Sigmoid colon (tissue), 4 donors: ENCODE data around the gene TRIO.

Experiments
- CTCF ChIP-seq, 4 experiments: fragments of 450-650 bp in 3 of 4; fragments of 200-600 bp in 1 of 4; IDR thresholded peaks; one replicate each; pipeline ENCODE4 v1.5.1; 2016 to 2019; ENCODE audit warnings: antibody characterized with exemption in 4 of 4, mild to moderate bottlenecking in 3 of 4, moderate library complexity in 2 of 4
- EP300 ChIP-seq, 4 donors: sonication (generic); formaldehyde crosslinking; IDR thresholded peaks; one replicate each; pipeline ENCODE4 v1.6.1; 2017; ENCODE audit warnings: antibody characterized with exemption in 4 of 4
- POLR2A ChIP-seq, 2 donors: fragments of 450-650 bp; IDR thresholded peaks; one replicate each; pipeline ENCODE4 v1.6.1; 2016; ENCODE audit warnings: antibody characterized with exemption in 2 of 2, mild to moderate bottlenecking in 2 of 2, moderate library complexity in 2 of 2
- POLR2AphosphoS5 ChIP-seq, 4 donors: sonication (generic); formaldehyde crosslinking; IDR thresholded peaks; one replicate each; pipeline ENCODE4 v1.6.1; 2017; ENCODE audit warnings: antibody characterized with exemption in 4 of 4

- no peak for TF ChIP-seq POLR2AphosphoS5 (IDR thresholded peaks at IDR 0.05)
- no peak for TF ChIP-seq CTCF (IDR thresholded peaks at IDR 0.05)
- TF ChIP-seq EP300 (IDR thresholded peaks at IDR 0.05), result no peak
- TF ChIP-seq POLR2A (IDR thresholded peaks at IDR 0.05), result no peak
Measured at GRCh38 chr5:14385019-14385418, 241.9 kb downstream of the TRIO start.
